ENCODE measurements around the gene IFNG-AS1.

Gene IFNG-AS1

DNA sequence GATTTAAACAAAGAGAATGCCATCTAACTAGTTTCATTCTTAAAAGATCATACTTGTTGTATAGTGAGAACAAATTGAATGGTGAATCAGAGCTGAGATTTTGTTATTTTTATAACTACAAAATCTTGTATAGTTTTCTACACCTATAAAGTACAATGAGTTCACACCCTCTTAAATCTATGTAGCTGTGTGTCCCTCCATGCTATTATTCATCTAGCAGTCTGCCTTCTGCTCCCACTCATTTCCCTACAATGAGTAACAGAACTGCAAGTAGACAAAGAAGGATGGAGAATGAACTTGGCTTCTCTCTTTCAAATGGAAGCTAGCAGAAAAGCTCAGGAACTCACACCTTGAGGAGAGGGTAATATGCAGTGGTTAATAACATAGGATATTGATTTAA is 7.1 kb downstream of the IFNG-AS1 start:
- DNase-seq: no peak

DNA sequence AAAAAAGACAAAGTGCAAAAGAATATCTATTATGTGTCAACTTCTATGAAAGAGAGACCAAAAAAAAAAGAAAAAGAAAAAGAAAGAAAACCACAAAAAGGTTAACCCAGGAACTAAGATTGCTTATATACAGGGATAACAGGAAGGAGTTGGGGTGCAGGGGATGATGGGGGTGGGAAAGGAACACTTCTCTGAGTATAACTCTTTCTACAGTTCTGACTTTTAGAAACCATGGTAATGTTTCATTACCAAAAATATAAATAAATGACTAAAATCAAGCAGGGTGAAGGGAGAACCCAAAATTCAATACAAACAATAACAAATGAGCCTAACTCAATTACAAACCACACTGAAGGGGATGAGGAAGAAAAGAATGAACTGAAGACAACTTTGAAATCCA is 9.1 kb downstream of the IFNG-AS1 start:
- DNase-seq: no peak

DNA sequence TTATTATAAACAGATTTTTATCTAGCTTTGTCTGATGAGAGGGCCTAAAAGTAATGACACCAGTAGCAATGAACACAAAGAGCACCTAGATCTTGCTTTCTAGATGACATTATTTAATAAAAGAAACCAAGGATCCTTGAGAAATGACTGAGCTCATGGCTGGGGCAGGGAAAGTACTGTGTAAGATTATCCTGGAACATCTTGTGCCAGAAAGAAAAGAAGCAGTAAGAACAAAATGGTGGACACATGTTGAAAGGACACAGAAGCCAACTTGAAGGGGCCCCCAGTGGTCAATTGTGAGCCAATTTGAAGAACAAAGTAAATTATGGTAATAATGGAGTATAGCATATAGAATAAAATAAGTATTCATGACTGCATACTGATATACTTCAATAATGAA is 10.0 kb downstream of the IFNG-AS1 start:
- DNase-seq: no peak

- DNase-seq: no peak
Observed at GRCh38 chr12:68001486-68002466, 12.5 kb downstream of the IFNG-AS1 start.

DNA sequence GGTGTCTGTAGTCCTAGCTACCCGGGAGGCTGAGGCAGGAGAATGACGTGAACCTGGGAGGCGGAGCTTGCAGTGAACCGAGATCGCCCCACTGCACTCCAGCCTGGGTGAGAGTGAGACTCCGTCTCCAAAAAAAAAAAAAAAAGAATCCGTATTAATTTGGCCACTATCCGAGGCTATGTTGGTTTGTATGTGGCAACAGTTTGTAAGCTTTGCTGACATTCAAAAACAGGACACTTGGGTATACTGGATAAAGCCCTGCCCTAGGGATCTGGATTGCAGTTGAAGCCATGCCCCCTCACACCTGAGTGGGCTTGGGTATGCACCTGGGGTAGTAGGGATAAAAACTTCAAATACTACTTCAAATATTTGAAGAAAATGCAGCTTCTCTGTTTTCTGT is 14.5 kb downstream of the IFNG-AS1 start:
- DNase-seq: no peak

DNA sequence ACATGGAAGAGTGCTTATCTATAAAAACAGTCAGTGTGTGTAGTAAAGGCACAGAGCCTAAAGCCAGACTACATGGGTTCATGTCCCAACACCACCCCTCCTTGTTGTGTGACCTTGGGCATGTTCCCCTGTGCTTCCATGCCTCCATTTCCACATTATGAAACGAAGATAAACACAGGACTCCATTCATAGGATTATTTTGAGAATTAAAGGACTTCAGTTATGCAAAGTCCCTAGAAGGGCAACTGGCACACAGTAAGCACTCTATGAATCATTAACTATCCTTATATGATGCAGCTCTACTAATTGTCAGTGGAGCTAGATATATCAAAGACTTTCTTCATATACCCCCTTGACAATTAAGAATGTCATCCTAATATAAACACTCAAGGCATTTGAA is 17.8 kb downstream of the IFNG-AS1 start:
- DNase-seq: no peak

DNA sequence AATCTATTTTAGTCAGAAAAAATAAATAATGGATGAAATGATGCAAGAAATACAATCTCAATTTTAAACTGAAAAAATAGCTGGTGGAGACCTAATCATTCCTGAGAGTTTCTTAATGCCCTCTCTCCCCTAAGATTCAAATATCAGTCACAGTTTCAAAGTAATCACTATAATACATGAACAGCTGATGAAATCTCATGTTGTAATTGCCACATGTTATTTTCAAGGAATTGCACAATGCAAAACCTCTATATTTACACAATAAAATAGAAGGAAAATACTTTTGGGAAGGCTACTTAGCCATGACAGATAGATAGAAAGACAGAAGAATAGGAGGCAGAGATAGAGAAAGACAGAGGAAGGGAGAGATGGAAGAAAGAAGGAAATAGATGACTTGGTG is 18.2 kb downstream of the IFNG-AS1 start:
- no peak for DNase-seq

DNA sequence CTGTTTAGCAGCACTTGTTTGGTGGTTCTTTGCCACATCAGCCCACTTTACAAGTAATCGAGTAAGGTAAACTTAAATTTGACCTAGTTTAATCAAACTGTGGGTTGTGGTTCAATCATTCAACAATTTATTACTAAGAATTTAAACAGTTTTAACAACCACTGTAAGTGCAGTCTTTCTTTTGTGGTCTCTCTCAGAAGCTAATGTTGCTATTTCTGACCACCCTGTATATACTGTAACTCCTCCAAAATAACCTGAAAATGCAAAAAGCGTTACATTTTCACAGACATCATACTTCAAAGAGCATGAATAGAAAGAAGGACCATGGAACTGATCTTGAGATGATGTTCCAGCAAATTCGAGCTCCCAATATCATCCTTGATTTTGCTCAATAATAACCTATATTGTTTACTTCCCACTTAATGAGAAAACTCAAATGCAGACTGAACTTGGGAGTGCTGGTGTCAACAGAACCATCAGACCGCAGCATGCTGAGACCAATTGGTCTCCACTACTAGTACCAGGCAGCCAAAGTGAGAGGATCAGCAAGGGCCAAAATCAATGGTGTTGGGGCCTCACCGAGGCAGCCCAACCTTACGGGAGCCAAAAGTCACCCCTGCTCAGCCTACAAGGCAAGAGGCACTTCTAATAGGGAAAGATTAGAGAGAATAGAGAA is 22.1 kb downstream of the IFNG-AS1 start:
- no peak for DNase-seq

DNA sequence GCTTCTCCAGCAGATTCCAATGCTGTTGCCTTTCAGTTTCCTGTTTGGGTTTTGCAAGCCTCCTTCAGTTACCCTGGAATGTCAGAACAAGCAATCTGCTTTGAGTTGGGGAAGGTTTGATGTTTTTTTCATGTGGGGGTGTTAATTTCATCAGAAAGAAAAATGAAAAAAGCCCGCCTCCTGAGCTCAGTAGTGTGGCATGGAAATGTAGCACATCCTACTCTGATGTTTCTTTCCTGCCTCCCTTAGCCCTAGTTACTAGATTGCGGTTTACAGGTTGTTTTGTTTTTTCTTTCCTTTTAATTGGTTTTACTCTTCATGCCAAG is 22.6 kb downstream of the IFNG-AS1 start:
- DNase-seq: no peak

DNA sequence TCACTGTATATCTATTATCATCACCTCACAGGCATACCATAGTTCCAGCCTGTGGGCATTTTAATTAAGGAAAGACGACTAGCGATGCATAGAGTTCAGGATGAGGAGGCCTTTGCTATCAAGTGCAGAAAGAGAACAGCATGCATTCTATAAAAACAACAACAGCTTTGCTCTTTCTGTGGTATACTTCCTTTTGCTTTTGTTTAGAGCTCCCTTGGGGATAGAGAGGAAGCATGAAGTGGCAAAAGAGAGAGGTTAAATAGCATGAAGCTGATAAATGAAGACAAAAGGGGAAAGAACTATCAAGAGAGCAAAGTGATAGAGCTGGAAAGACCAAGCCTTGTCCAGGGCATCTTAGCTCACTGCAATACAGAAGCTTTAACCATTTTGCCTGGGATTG is 23.5 kb downstream of the IFNG-AS1 start:
- no peak for DNase-seq

DNA sequence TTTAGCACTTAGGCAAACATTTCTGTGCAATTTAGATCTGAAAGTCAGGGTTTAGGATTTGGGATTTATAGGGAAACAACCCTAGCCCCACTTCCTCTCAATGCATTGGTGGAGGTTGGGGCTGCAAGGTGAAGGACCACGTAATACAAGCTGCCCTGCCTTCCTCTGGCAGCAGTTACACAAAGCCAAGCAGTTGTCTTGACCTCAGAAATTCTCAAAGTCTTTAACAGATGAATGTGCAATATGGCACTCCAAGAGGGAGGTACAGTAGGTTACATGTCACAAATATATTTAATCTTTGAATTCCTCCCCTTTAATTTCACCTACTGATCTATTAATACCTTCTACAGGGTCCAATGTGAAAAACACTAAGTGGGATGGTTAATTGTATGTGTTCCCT is 23.9 kb downstream of the IFNG-AS1 start:
- DNase-seq: no peak

DNA sequence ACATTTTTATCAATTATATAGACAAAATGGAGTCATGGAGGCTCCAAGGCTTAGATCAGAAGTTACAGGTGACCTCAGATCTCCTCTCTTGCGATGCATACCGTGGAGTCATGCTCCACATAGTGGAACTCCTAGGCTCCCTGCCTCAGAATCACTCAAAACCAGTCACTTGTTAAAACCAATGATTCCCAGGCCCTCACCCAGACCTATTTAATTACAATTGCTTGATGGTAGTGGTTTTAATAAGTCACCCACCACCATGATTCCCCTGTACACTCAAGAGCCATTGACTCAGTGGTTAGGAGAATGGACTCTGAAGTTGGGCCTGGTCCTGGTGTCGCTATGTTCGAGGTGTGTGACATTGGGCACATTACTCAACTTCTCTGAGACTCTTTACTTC is 26.9 kb downstream of the IFNG-AS1 start:
- DNase-seq: no peak

DNA sequence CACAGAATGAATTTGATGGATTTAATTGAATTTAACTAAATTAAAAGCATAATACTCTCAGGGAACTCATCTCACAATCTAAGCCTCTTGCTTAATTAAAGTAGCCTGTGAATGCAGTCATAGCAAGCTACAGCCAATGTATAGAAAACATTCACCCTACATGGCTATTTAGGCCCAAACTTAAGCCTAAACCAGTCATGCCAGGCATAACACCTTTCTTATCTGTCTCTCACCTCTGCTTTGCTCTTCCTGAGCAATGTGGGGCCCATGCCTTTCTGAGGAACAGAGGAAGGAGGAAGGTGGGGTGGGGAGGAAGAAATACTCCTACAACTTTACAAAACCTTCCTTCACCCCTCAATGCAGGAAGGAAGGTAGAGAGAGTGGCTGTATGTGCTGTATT is 29.1 kb downstream of the IFNG-AS1 start:
- DNase-seq: no peak

- no peak for DNase-seq
Observed at GRCh38 chr12:68020049-68020448, 30.8 kb downstream of the IFNG-AS1 start.

- no peak for DNase-seq
Observed at GRCh38 chr12:68020699-68021098, 31.5 kb downstream of the IFNG-AS1 start.

- no peak for DNase-seq
Observed at GRCh38 chr12:68028647-68029046, 39.4 kb downstream of the IFNG-AS1 start.

- DNase-seq: no peak
Observed at GRCh38 chr12:68030248-68030647, 41.0 kb downstream of the IFNG-AS1 start.

- no peak for DNase-seq
Observed at GRCh38 chr12:68031174-68031573, 41.9 kb downstream of the IFNG-AS1 start.

GRCh38 chr12:68031881-68032739 is 42.9 kb downstream of the IFNG-AS1 start:
- no peak for DNase-seq

DNA sequence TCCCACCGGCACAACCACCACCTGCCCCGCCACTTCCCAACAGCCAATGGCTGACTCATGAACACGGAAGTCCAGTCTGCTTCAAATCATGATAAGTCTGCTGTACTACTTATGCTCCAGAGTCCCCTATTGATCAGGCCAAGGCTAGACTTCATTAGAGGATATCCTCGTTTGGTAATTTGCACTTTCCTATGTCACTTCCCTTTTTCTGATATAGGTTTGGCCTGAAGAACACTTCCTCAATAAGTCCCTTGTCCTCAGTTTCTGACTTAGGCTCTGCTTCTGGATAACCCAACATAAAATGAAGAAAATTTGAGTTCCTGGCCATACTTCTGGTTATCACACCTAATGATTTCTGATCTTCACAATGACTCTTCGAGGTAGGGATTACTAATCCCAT is 45.3 kb downstream of the IFNG-AS1 start:
- no peak for DNase-seq

- no peak for DNase-seq
Observed at GRCh38 chr12:68036642-68037041, 47.4 kb downstream of the IFNG-AS1 start.

GRCh38 chr12:68037616-68038255 is 48.5 kb downstream of the IFNG-AS1 start:
- DNase-seq: no peak

- no peak for DNase-seq
Observed at GRCh38 chr12:68038650-68039049, 49.4 kb downstream of the IFNG-AS1 start.

Data from hippocampal formation (tissue), 2 donors.